ENCODE results near the gene LAGE3. TPM values are rescaled to one million over a fixed set of nuclear protein-coding genes. Genes with fewer than 3 reads are reported as not detected.
A peak's percentile ranks its signal among the peaks of the same experiment; 100 is the strongest.
"Not testable (repeated sequence)": the region's sequence is repeated elsewhere in the genome, so short reads cannot be mapped to it uniquely, and the experiment has no call there.

LAGE3 gene
- total RNA-seq, 2 donors from 2014 or later, result 44.9 to 46.0 TPM

- H3K9me3 Mint-ChIP-seq, result no peaks in the 10 kb centered on the region
- DNase-seq (ENCODE audit: low spot score in 2 of 2), result no peak
- ATAC-seq, result no peak
These were observed 28.7 kb upstream of the LAGE3 start for GRCh38 chrX:154507673-154508383.

GRCh38 chrX:154506483-154507332 is 27.6 kb upstream of the LAGE3 start:
- Mint-ChIP-seq H3K27ac (no peak overlapping the region), H3K9me3 (no peaks in the 10 kb centered on the region), H3K36me3 (peaks cover 7 to 10% of the 10 kb centered on the region in 2 donors)
- DNase-seq (ENCODE audit: low spot score in 2 of 2) (no peak), ATAC-seq (no peak)

More at GRCh38 chrX:154507673-154508383, 28.7 kb upstream of the LAGE3 start:
- Mint-ChIP-seq H3K27ac (no peak overlapping the region), H3K36me3 (peaks cover 7 to 10% of the 10 kb centered on the region in 2 donors)

DNA sequence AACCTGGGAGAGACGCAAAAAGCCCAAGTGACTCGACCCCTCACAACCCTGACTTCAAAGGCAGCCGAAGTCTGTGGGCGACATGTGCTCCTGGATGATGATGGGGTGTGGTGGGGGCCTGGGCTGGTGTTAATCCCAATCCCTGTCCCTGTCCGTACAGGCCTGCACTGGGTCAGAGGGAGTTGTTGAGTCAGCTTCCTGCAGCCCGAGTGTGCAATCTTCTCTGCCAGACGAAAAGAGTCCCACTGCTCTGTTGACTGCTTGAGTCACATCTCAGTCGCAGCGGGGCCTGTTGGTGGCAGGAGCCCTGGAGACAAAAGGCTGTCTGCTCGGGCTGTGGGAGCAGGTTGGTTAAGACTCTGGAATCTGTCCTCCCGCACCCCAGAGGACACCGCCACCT is 26.7 kb upstream of the LAGE3 start:
- DNase-seq (ENCODE audit: low spot score in 2 of 2) (no peak), ATAC-seq (no peak)
- no peak overlapping the region for H3K27ac Mint-ChIP-seq
- peaks cover 7 to 10% of the 10 kb centered on the region in 2 donors for H3K36me3 Mint-ChIP-seq
- no peaks in the 10 kb centered on the region for H3K9me3 Mint-ChIP-seq

DNA sequence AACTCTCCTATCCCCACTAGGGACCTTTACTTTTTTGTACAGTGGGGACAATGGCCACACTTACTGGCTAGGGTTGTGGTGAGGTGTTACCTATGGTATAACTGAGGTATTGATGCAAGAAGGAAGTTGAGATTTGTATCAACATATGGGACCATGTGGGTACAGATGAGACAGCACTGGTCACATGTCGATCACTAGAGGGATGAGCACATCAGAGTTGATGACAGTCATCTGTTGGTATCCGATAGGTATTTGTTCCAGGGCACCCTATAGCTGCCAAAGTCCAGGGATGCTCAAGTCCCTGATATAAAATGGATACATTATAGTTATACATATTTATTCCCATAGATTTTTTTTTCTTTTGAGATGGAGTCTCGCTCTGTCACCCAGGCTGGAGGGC is 23.9 kb upstream of the LAGE3 start:
- peak in 1 of 2 donors; percentile 26 for ATAC-seq

GRCh38 chrX:154502098-154502497 is 23.0 kb upstream of the LAGE3 start:
- no peak for ATAC-seq

More for the DNA sequence above, 23.9 kb upstream of the LAGE3 start:
- no peaks in the 10 kb centered on the region for H3K36me3 Mint-ChIP-seq
- H3K9me3 Mint-ChIP-seq, result no peaks in the 10 kb centered on the region
- DNase-seq (ENCODE audit: low spot score in 2 of 2), result no peak
- H3K27ac Mint-ChIP-seq, result no peak overlapping the region

DNA sequence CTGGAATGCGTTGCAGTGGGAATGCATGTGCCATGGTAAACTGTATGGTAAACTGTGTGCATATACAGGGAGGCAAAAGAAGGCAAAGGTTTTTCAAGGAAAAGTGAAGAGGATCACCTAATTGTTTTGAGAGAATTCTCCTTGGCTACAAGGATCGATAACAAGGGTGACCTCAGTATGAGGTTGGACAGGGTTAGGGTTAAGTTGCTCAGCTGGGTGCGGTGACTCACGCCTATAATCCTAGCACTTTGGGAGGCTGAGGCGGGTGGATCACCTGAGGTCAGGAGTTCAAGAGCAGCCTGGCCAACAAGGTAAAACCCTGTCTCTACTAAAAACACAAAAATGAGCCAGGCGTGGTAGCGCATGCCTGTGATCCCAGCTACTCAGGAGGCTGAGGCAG is 22.3 kb upstream of the LAGE3 start:
- H3K36me3 Mint-ChIP-seq; H3K27ac Mint-ChIP-seq; H3K9me3 Mint-ChIP-seq; DNase-seq (ENCODE audit: low spot score in 2 of 2): not testable (repeated sequence)
- ATAC-seq, result peak in 1 of 2 donors; percentile 16

More at GRCh38 chrX:154502098-154502497, 23.0 kb upstream of the LAGE3 start:
- Mint-ChIP-seq H3K9me3 (no peaks in the 10 kb centered on the region), H3K36me3 (no peaks in the 10 kb centered on the region), H3K27ac (no peak overlapping the region)
- no peak for DNase-seq (ENCODE audit: low spot score in 2 of 2)

DNA sequence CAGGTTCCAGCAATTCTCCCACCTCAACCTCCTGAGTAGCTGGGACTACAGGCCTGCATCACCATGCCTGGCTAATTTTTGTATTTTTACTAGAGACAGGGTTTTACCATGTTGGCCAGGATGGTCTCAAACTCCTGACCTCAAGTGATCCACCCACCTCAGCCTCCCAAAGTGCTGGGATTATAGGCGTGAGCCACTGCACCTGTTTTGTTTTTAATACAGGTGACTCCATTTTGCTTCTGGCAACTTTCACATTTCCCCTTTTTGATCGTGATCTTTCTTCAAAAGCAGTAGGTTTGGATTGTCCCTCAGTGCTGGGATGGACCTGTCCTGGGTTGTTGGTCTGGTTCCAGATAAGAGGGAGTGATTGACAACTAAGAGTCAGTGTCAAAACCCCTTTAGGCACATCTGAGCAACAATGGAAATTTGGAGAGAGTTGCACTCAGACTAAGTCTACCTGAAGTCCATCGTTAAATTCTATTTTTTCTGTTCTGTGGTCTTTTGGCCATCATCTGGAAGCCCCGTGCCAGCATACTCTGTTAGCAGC is 17.6 kb upstream of the LAGE3 start:
- DNase-seq (ENCODE audit: low spot score in 2 of 2); H3K36me3 Mint-ChIP-seq; H3K9me3 Mint-ChIP-seq; ATAC-seq: not testable (repeated sequence)
- peak overlapping the region in 1 of 2 donors; percentile 53 for H3K27ac Mint-ChIP-seq

DNA sequence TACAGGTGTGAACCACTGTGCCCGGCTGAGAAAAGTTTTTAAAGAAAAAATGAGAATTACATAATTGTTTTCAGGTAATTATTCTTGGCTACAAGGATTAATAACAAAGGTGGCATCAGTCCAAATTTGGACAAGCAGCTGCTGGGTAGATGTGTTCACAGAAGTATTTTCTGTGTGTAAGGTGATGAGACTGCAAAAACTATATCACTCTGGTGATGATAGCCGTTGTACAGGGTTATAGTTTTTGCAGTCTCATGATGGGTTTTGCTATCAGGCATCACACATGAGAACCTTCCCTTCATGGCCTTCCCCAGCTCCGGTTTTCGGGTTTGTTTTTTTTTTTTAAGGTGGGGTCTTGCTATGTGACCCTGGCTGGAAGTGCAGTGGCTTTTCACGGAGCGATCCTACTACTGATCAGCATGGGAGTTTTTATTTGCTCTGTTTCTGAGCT is 16.4 kb upstream of the LAGE3 start:
- Mint-ChIP-seq H3K27ac (no peak overlapping the region), H3K9me3 (no peaks in the 10 kb centered on the region), H3K36me3 (no peaks in the 10 kb centered on the region)
- ATAC-seq (no peak), DNase-seq (ENCODE audit: low spot score in 2 of 2) (no peak)

DNA sequence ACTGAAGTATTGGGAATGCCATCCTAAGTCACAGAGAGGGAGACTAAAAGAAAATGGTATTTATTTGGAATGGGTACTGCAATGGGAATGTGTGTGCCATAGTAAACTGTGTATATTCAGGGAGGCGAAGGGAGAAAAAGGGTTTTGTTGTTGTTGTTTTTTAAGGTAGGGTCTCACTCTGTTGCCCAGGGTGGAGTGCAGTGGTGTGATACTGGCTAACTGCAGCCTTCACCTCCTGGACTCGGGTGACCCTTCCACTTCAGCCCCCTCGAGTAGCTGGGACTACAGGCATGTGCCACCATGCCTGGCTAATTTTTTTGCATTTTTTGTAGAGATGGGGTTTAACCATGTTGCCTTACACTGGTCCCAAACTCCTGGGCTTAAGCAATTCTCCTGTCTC is 15.6 kb upstream of the LAGE3 start:
- Mint-ChIP-seq H3K36me3 (peaks cover 0 to 2% of the 10 kb centered on the region in 2 donors), H3K27ac (no peak overlapping the region), H3K9me3 (no peaks in the 10 kb centered on the region)
- DNase-seq (ENCODE audit: low spot score in 2 of 2) (no peak), ATAC-seq (no peak)

DNA sequence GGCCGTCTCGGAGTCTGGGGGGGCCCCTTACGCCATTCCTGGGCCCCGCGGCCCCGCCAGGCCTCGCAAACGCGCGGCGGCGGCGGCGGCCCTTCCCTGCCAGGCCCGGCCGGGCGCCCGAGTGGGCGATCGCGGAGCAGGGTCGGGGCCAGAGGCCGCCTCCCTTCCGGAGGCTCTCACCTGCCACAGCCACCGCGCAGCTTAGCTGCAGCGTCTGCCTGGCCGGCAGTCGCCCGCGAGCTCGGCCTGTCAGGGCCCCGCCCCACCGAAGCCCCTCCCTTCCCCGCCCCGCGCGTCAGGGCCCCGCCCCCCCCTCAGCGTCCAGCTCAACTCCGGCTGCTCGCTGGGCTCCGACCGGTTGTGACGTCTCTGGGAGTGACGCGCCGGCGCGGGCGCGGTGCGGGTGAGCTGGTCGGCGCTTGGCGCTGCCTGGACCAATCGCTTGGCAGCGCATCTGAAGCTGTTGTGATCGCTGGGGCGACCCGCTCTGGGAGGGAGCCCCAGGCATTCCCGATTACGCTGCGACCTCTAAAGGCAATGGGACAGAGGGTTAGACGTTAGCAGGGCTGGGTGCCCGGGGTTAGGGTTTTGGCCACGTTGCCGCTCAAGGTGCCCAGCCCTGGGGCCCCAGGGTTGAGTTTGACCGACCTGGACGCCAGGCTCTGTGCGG is 11.5 kb upstream of the LAGE3 start, which contains the start of gene SLC10A3:
TSS of gene SLC10A3 (minus strand) at position 216 of the 670 bp plus-strand sequence. CDS start 1,689 bp downstream, outside the sequence.
- Mint-ChIP-seq H3K27ac (peak within 1 kb of the TSS; percentile 81 to 84), H3K9me3 (no peaks in the 10 kb centered on the region), H3K36me3 (peaks cover 5% of the 10 kb centered on the region in 2 donors)
- ATAC-seq (peak; percentile 93 to 94), DNase-seq (ENCODE audit: low spot score in 2 of 2) (peak; percentile 81 to 94)

- DNase-seq (ENCODE audit: low spot score in 2 of 2) (peak in 1 of 2 donors; percentile 23), ATAC-seq (peak; percentile 17 to 32)
- H3K36me3 Mint-ChIP-seq, result peaks cover 5% of the 10 kb centered on the region in 2 donors
- peak overlapping the region; percentile 81 to 84 for H3K27ac Mint-ChIP-seq
- H3K9me3 Mint-ChIP-seq, result no peaks in the 10 kb centered on the region
These were observed 10.9 kb upstream of the LAGE3 start for GRCh38 chrX:154490021-154490413.

- no peak for DNase-seq (ENCODE audit: low spot score in 2 of 2)
- no peak for ATAC-seq
- Mint-ChIP-seq H3K36me3 (peaks cover 5 to 8% of the 10 kb centered on the region in 2 donors), H3K27ac (peak overlapping the region in 1 of 2 donors; percentile 84), H3K9me3 (no peaks in the 10 kb centered on the region)
These were observed 10.1 kb upstream of the LAGE3 start for GRCh38 chrX:154489182-154489581.

GRCh38 chrX:154488336-154489075 is 9.4 kb upstream of the LAGE3 start:
- Mint-ChIP-seq H3K27ac (no peak overlapping the region), H3K36me3 (peaks cover 5 to 9% of the 10 kb centered on the region in 2 donors), H3K9me3 (no peaks in the 10 kb centered on the region)
- ATAC-seq (no peak), DNase-seq (ENCODE audit: low spot score in 2 of 2) (no peak)

GRCh38 chrX:154487518-154488290 is 8.6 kb upstream of the LAGE3 start:
- no peak overlapping the region for H3K27ac Mint-ChIP-seq
- DNase-seq (ENCODE audit: low spot score in 2 of 2), result no peak

More at GRCh38 chrX:154487518-154488290, 8.6 kb upstream of the LAGE3 start:
- Mint-ChIP-seq H3K9me3 (no peaks in the 10 kb centered on the region), H3K36me3 (peaks cover 5 to 9% of the 10 kb centered on the region in 2 donors)
- no peak for ATAC-seq

All from activated naive CD4-positive, alpha-beta T cell treated with anti-CD3 and anti-CD28 coated beads, Interleukin-2, amount 50 U/mL, for 72 hours (primary cell).